Astrocyte (in vitro differentiated cells and primary cell): Measurements from ENCODE around the gene HFM1. TPM values are rescaled to one million over a fixed set of nuclear protein-coding genes. Genes with fewer than 3 reads are reported as not detected.

Source experiments
- DNase-seq: peaks from one replicate; pipeline ENCODE4 v3.0.0-alpha.2; 2010; ENCODE audit warnings: low read depth
- FAIRE-seq: peaks from 2 replicates; lab custom pipeline; 2011; peaks lifted over from hg19 to GRCh38; lab: Jason Lieb, UNC
- H2AFZ ChIP-seq: 2 replicates; pipeline ENCODE4 v1.6.0; 2012; ENCODE audit warnings: low read depth, low read length, inconsistent platforms
- H3K27ac ChIP-seq: 2 replicates; pipeline ENCODE4 v1.5.1; 2011; ENCODE audit warnings: low read depth, low read length, inconsistent platforms
- H3K27me3 ChIP-seq: 2 replicates; pipeline ENCODE4 v1.6.0; 2011; ENCODE audit warnings: low read length, inconsistent platforms; ENCODE audit not compliant: insufficient read depth
- H3K36me3 ChIP-seq: 2 replicates; pipeline ENCODE4 v1.5.1; 2011; ENCODE audit warnings: low read length, inconsistent platforms; ENCODE audit not compliant: insufficient read depth
- H3K4me1 ChIP-seq: 2 replicates; pipeline ENCODE4 v1.5.1; 2011; ENCODE audit warnings: low read length, inconsistent platforms; ENCODE audit not compliant: insufficient read depth
- H3K4me2 ChIP-seq: 2 replicates; pipeline ENCODE4 v1.6.0; 2012; ENCODE audit warnings: low read length, inconsistent platforms
- H3K4me3 ChIP-seq: 2 replicates; pipeline ENCODE4 v1.5.1; 2011; ENCODE audit warnings: low read depth, mild to moderate bottlenecking, low read length, inconsistent platforms; ENCODE audit not compliant: insufficient read depth
- H3K79me2 ChIP-seq: 2 replicates; pipeline ENCODE4 v1.6.0; 2012; ENCODE audit warnings: mild to moderate bottlenecking, low read length, inconsistent platforms; ENCODE audit not compliant: insufficient read depth
- H3K9ac ChIP-seq: 2 replicates; pipeline ENCODE4 v1.6.0; 2012; ENCODE audit warnings: mild to moderate bottlenecking, low read length, inconsistent platforms
- H3K9me3 ChIP-seq: 2 replicates; pipeline ENCODE4 v1.5.1; 2012; ENCODE audit warnings: low read depth, mild to moderate bottlenecking, low read length, inconsistent platforms; ENCODE audit not compliant: insufficient read depth
- H4K20me1 ChIP-seq: 2 replicates; pipeline ENCODE4 v1.6.0; 2012; ENCODE audit warnings: low read length, inconsistent platforms; ENCODE audit not compliant: insufficient read depth
- H3K27ac Mint-ChIP-seq: one replicate; pipeline ENCODE4 v1.8.0; 2021; ENCODE audit warnings: mild to moderate bottlenecking, mixed read lengths; ENCODE audit not compliant: unreplicated experiment
- H3K27me3 Mint-ChIP-seq: one replicate; pipeline ENCODE4 v1.8.0; 2021; ENCODE audit warnings: low read depth, mixed read lengths; ENCODE audit not compliant: unreplicated experiment
- H3K36me3 Mint-ChIP-seq: one replicate; pipeline ENCODE4 v1.8.0; 2021; ENCODE audit warnings: low read depth, mixed read lengths; ENCODE audit not compliant: unreplicated experiment
- H3K4me1 Mint-ChIP-seq: one replicate; pipeline ENCODE4 v1.8.0; 2021; ENCODE audit warnings: low read depth, mixed read lengths; ENCODE audit not compliant: unreplicated experiment
- H3K4me3 Mint-ChIP-seq: one replicate; pipeline ENCODE4 v1.8.0; 2021; ENCODE audit warnings: mild to moderate bottlenecking, moderate library complexity, mixed read lengths; ENCODE audit not compliant: unreplicated experiment
- H3K9me3 Mint-ChIP-seq: one replicate; pipeline ENCODE4 v1.8.0; 2021; ENCODE audit warnings: mild to moderate bottlenecking, mixed read lengths; ENCODE audit not compliant: unreplicated experiment
- EZH2 ChIP-seq: IDR thresholded peaks from 2 replicates; pipeline ENCODE4 v1.6.1; 2012; ENCODE audit warnings: mild to moderate bottlenecking, low read length, inconsistent platforms; ENCODE audit not compliant: insufficient read depth
- total RNA-seq: library from RNA; stranded (reverse); gene quantifications from 2 replicates; pipeline ENCODE4 v1.2.1, GENCODE V29; 2021
- TF ChIP-seq, protein P1 (sequence below): IDR thresholded peaks from 2 replicates; pipeline ENCODE4 v1.5.1; 2011; ENCODE audit warnings: low read depth, mild to moderate bottlenecking, inconsistent platforms, low read length, moderate library complexity; ENCODE audit not compliant: insufficient read depth

HFM1 gene
- total RNA-seq, 1 donor from 2014 or later: 0.39 TPM

DNA sequence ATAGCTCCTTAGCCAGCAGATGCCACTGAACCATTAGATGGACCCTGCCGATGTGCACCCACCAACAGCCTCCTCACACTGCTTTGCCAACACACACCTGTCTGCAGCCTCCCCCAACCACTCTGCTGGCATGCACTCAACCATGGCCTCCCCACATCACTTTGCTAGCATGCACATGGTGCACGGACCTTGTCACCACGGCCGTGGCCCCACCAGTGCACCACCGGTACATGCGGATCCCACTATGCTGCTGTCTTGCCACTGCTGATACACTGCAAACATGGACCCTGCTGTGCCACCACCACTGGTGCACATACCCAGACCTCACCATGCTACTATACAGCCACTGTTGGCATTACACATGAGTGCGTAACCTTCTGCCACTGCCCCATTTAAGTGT, 66.1 kb downstream of the HFM1 start:
- no peak overlapping the region for H3K4me3 ChIP-seq
- H2AFZ ChIP-seq: no peak overlapping the region
- FAIRE-seq (no peak), DNase-seq (no peak)
- H3K9me3 ChIP-seq: no peaks in the 10 kb centered on the region
- H3K4me2 ChIP-seq: no peak overlapping the region
- H3K36me3 ChIP-seq: no peaks in the 10 kb centered on the region
- H3K36me3 Mint-ChIP-seq: peaks cover 2% of the 10 kb centered on the region
- H3K4me1 ChIP-seq: no peaks in the 10 kb centered on the region
- H3K4me3 Mint-ChIP-seq: no peak overlapping the region
- TF ChIP-seq, protein P1, sequence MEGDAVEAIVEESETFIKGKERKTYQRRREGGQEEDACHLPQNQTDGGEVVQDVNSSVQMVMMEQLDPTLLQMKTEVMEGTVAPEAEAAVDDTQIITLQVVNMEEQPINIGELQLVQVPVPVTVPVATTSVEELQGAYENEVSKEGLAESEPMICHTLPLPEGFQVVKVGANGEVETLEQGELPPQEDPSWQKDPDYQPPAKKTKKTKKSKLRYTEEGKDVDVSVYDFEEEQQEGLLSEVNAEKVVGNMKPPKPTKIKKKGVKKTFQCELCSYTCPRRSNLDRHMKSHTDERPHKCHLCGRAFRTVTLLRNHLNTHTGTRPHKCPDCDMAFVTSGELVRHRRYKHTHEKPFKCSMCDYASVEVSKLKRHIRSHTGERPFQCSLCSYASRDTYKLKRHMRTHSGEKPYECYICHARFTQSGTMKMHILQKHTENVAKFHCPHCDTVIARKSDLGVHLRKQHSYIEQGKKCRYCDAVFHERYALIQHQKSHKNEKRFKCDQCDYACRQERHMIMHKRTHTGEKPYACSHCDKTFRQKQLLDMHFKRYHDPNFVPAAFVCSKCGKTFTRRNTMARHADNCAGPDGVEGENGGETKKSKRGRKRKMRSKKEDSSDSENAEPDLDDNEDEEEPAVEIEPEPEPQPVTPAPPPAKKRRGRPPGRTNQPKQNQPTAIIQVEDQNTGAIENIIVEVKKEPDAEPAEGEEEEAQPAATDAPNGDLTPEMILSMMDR: no peak
- TF ChIP-seq EZH2: no peak
- H3K27me3 ChIP-seq: no peaks in the 10 kb centered on the region
- H3K4me1 Mint-ChIP-seq: no peaks in the 10 kb centered on the region
- no peak overlapping the region for H3K27ac ChIP-seq
- H3K27me3 Mint-ChIP-seq: no peaks in the 10 kb centered on the region
- H4K20me1 ChIP-seq: no peaks in the 10 kb centered on the region
- H3K9me3 Mint-ChIP-seq: peaks cover 2% of the 10 kb centered on the region
- no peak overlapping the region for H3K27ac Mint-ChIP-seq
- no peak overlapping the region for H3K9ac ChIP-seq
- H3K79me2 ChIP-seq: no peaks in the 10 kb centered on the region

DNA sequence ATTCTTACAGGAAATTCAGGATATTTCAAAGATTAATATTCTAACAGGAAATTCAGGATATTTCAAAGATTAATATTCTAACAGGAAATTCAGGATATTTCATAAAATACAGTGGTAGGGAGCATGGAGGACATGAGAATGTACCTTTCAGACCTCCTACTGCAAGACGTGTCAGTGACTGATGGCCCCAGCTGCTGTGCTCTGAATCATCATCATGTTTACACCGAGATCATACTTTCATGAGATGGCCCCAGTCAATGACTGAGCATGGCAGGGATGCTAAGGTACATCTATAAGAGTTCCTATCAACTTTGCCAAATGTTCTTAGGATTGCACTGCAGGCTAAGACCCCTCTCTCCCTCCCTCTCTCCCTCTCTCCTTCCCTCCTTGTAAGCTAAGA, 69.0 kb downstream of the HFM1 start:
- H3K9me3 Mint-ChIP-seq: peaks cover 2% of the 10 kb centered on the region
- Histone ChIP-seq H3K9ac (no peak overlapping the region), H3K27me3 (no peaks in the 10 kb centered on the region), H3K4me2 (no peak overlapping the region), H3K4me3 (no peak overlapping the region), H3K9me3 (no peaks in the 10 kb centered on the region), H3K27ac (no peak overlapping the region), H3K4me1 (no peaks in the 10 kb centered on the region), H3K79me2 (no peaks in the 10 kb centered on the region), H3K36me3 (no peaks in the 10 kb centered on the region), H4K20me1 (no peaks in the 10 kb centered on the region), H2AFZ (no peak overlapping the region)
- DNase-seq (no peak), FAIRE-seq (no peak)
- no peak overlapping the region for H3K4me3 Mint-ChIP-seq
- no peaks in the 10 kb centered on the region for H3K27me3 Mint-ChIP-seq
- H3K27ac Mint-ChIP-seq: no peak overlapping the region
- TF ChIP-seq, protein P1: no peak
- TF ChIP-seq EZH2: no peak
- no peaks in the 10 kb centered on the region for H3K4me1 Mint-ChIP-seq
- H3K36me3 Mint-ChIP-seq: peaks cover 2% of the 10 kb centered on the region

DNA sequence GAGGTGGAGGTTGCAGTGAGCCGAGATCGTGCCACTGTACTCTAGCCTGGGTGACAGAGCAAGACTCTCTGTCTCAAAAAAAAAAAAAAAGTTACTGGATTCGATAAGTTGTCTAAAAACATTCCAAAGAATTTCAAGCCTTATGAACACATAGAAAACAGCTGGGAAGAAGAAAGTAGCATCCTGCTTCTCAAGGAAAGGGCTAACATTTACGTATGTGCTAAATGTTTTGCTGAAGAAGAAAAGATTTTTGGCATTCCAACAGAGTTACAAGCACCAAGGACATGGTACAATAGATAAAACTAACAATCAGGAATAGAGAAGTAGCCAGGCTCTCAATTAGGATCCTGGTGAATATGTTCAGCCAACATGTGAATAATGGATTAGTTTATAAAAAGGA, 69.8 kb downstream of the HFM1 start:
- TF ChIP-seq EZH2: no peak
- TF ChIP-seq, protein P1: no peak
- Mint-ChIP-seq H3K9me3 (peaks cover 2% of the 10 kb centered on the region), H3K4me3 (no peak overlapping the region), H3K27ac (no peak overlapping the region), H3K27me3 (no peaks in the 10 kb centered on the region), H3K36me3 (peaks cover 2% of the 10 kb centered on the region), H3K4me1 (no peaks in the 10 kb centered on the region)
- Histone ChIP-seq H4K20me1 (no peaks in the 10 kb centered on the region), H3K27me3 (no peaks in the 10 kb centered on the region), H3K4me3 (no peak overlapping the region), H3K27ac (no peak overlapping the region), H3K4me2 (no peak overlapping the region), H3K36me3 (no peaks in the 10 kb centered on the region), H2AFZ (no peak overlapping the region), H3K9ac (no peak overlapping the region), H3K4me1 (no peaks in the 10 kb centered on the region), H3K79me2 (no peaks in the 10 kb centered on the region), H3K9me3 (no peaks in the 10 kb centered on the region)
- no peak for DNase-seq
- FAIRE-seq: no peak
